GM13976 (cell line): ENCODE measurements around the gene DAB1.
"Not testable (repeated sequence)": the region's sequence is repeated elsewhere in the genome, so short reads cannot be mapped to it uniquely, and the experiment has no call there.

Experiments used
- DNase-seq: peaks from one replicate; pipeline ENCODE4 v3.0.0; 2012; ENCODE audit warnings: low spot score
- in situ Hi-C: fragments of 300-500 bp; cut with MboI; formaldehyde crosslinking; loops from one replicate; pipeline ENCODE4 v1.12.0; 2022; ENCODE audit warnings: low sequenced_read_pairs, mixed read lengths, inconsistent platforms; ENCODE audit not compliant: unreplicated experiment
- TF ChIP-seq, protein P1 (sequence below): IDR thresholded peaks from 2 replicates; pipeline ENCODE4 v1.5.1; 2012; ENCODE audit warnings: borderline replicate concordance, mild to moderate bottlenecking; ENCODE audit not compliant: insufficient read depth; ENCODE audit errors: extremely low read depth, missing control alignments, control extremely low read depth

The DAB1 gene

DNA sequence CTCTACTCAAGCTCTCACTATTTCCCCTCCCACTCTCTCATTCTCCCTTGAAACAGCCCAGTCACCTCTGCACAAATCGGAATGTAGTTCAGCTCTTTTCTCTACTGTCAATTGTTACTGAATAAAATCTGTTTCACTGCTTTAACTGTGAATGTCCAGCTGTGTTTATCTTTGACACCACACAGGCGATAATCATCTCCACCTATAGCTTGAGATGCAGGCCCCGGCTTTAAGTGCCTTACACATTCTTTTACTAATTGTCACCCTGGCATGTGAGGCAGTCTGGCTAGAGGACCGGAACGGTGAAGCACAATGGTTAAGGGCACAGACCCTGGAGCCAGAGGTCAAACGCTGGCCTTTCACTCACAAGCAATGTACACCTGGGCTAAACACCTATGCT lies 335.2 kb downstream of the DAB1 start:
- in situ Hi-C loops: no loop called here
- TF ChIP-seq, protein P1, sequence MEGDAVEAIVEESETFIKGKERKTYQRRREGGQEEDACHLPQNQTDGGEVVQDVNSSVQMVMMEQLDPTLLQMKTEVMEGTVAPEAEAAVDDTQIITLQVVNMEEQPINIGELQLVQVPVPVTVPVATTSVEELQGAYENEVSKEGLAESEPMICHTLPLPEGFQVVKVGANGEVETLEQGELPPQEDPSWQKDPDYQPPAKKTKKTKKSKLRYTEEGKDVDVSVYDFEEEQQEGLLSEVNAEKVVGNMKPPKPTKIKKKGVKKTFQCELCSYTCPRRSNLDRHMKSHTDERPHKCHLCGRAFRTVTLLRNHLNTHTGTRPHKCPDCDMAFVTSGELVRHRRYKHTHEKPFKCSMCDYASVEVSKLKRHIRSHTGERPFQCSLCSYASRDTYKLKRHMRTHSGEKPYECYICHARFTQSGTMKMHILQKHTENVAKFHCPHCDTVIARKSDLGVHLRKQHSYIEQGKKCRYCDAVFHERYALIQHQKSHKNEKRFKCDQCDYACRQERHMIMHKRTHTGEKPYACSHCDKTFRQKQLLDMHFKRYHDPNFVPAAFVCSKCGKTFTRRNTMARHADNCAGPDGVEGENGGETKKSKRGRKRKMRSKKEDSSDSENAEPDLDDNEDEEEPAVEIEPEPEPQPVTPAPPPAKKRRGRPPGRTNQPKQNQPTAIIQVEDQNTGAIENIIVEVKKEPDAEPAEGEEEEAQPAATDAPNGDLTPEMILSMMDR: no peak
- DNase-seq: no peak

DNA sequence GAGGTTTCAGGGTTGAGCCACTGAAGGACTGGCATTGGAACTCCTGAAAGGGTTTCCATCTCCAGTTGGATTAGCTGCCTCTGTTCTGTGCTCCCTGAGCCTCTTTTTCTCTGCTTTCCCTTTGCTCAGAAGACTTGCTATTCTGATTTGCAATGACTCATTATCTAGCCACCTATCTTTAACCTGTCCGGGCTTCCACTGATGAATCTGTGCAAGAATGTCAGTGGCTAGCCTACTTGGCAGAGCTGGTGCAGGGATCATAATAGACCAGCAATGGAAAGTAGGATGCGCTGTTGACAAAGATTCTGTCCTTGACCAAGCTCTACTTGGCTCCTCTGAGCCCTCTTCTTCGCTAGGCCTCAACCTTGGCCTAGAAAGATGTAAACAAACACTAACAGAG lies 336.2 kb downstream of the DAB1 start:
- in situ Hi-C loops, DNase-seq: not testable (repeated sequence)

DNA sequence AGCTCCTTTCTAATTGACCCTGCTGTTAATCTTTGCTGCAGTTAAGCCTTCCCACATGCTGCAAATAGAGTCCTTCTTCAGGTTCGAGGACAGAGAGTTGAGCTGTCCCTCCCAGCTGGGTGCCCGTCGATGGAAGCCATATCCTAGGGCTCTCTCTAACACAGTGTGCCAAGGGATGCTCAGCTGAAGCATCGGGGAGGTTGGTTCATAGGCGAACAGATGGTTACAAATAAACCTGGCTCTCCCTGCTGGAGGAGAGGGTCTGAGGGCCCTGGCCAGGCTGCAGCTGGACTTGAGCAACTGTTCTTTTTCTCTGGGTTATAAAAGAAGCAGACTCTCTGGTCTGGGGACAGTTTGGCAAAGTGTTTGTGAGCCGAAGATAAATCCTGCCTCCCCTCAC lies 337.7 kb downstream of the DAB1 start:
- no peak for DNase-seq
- in situ Hi-C loops: no loop called here
- TF ChIP-seq, protein P1: no peak

DNA sequence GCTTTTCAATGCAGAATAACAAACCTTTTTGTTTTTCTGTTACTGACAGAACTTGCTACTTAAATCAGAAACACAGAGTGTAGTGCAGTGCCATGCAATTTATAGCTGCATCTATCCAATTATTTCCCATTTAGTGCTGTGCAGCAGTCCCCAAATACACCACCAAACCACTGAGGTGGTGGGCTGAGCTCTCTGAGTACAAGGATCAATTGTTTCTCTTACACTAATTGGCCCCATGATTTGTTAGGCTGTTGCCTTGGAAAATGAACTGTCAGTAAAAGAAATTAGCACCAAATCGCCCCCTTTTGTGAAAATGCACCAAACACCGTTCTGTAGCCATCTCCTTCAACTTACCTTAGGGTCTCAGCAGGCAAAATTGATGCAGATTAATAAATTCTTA lies 339.2 kb downstream of the DAB1 start:
- TF ChIP-seq, protein P1: no peak
- DNase-seq: no peak
- in situ Hi-C loops: no loop called here

DNA sequence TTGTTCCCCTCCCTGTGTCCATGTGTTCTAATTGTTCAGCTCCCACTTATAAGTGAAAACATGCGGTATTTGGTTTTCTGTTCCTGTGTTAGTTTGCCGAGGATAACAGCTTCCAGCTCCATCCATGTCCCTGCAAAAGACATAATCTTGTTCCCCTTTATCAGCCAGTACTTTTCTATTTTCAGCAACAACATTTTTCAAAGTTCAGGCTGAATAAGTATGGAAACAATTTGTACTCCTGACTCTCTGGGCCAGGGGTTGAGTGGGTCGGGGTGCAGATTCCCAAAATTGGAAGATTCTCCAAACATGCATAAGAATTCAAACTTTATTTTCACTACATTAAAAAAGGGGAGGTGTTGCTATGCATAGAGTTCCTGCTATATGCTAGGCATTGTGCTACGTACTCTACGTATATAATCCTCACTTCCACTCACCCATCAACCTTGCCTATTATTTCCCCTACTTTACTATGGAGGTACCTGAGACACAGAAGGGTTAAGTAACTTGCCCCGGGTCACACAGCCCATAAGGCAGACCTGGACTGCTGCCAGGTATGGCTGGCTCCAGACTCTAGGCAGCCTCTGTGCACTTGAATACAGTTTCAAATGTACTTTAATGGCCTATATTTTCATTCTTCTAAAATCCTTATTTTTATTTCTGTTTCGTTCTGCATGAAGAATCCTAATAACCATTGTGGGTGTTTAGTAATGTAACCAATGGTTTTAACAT lies 341.0 kb downstream of the DAB1 start:
- DNase-seq: no peak
- TF ChIP-seq, protein P1: no peak
- in situ Hi-C loops: no loop called here

DNA sequence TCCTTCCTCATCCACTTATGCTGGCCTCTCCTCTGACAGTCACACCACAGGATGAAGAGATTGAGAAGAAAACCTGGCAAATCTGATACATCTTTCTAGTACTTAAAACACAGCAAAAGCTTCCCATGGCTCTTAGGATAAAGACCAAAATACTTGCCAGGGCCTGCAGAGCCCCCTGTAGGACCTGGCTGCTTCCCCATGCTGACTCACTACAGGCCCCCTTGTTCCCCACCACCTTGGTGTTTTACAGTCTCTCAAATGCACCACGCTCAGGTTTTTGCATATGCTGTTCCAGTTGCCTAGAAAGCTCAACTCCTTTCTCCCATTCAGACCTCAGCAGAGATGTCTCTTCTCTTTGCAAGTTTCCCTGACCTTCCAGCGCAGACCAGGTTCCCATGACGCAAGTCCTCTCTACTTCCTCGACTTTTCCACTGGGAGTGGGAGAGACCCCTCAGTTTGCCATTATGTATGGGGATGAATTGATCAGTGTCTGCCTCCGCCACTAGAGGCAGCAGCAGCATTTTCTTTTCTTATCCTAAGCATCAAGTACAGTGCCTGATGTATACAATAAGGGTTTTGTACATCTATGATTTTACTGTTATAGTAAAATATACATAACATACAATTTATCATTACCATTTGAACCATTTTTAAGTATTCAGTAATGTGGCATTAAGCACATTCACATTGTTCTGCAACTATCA lies 344.3 kb downstream of the DAB1 start:
- in situ Hi-C loops: no loop called here
- TF ChIP-seq, protein P1: no peak
- DNase-seq: no peak

DNA sequence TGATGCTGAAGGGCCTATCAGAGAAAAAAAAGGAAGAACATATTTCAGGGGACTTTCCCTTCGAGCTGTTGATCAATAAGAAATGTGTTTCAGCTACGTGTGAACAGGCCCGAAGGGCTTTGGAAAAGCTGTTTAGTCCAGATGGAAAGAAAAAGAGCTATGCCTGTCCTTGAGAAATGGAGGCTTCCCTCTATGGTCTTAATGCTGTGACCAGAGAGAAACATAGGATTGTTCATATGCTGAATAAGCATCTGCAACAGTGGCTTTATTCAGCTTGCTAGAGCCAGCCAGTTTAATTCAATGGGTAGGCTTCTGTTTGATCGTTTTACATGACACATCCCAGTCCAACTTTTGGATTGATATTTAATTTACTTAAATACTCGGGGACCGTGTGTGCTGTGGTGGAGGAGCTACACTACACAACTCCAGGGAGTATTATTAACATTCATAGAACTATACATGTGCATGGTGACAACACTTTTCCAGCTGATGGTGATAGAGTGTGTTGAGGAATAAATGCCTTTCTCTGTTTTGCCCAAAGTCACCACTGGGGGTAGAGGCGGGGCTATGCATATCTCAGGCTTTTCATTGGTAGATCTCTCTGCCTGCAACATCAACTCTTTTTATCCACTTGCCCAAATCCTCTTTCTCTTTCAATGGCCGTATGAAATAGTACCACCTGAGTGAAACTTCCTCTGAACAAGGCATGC lies 351.3 kb downstream of the DAB1 start:
- DNase-seq: no peak
- in situ Hi-C loops: no loop called here
- TF ChIP-seq, protein P1: no peak
